ENCODE measurements around the gene EPAS1.

The EPAS1 gene

DNA sequence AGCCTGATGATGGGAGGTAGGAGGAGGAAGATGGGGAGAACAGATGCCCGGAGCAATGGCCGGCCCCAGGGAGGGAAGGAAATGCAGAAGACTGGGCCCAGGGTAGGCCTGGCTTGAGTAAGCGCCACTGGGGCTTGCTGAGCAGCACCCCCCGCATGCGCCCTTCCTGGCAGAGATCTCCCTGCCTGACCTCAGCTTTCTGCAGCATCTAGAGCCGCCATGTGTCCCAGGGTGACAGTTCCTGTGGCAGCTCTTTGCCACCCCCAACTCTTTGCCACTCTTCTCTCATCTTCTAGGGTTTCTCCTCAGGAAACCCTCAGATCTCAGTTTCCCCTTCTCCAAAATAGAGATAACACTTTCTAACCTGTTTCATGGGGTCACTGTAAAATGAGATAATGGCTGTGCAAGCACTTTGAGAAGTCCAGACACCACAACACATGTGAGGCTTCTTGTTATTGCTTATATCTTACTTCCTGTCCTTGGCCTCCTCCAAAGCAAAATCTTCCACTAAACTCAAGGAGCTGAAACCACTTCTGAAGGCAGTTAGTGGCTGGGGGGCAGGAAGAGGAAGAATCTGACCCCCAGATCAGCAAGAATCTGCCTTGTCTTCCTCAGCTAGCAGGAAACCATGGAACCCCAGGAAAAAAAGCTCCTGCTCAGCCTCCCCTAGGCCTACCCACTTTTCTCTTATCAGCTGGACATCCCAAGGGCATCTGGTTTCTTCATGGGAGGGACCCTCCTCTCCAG is 64.9 kb downstream of the EPAS1 start:
- ChIA-PET CTCF (no interaction called here), POLR2A (interaction anchor here (0.6 kb wide), 1 partner anchor 55 kb away, joined by 3 read pairs; no protein-coding TSS in a partner anchor)
- TF ChIP-seq L3MBTL2 (conservative IDR thresholded peaks at IDR 0.05) = no peak
- no peak for DNase-seq (ENCODE audit: extremely low spot score)

DNA sequence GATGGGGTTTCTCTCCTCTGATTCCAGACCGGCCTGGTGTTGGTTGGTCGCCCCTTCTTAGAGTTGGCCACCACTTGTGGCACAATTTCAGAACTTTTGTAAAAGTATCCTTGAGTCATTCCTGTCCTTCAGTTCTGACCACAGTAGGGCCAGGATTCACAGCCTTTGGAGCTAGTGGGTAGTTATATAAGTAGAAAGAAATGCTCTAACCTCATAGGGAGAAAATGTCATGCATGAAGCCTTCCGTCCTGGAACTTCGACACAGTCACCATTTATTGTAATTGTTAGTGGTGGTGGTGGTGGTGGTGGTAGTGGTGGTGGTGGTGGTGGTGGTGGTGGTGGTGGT is 65.4 kb downstream of the EPAS1 start:
- no peak for TF ChIP-seq BHLHE40 (IDR thresholded peaks at IDR 0.05; ENCODE audit: borderline replicate concordance)
- TF ChIP-seq FOXK2 (IDR thresholded peaks at IDR 0.05) = no peak
- TF ChIP-seq NFRKB (IDR thresholded peaks at IDR 0.05) = no peak
- no peak for TF ChIP-seq FOXM1 (IDR thresholded peaks at IDR 0.05; ENCODE audit: borderline replicate concordance)
- TF ChIP-seq L3MBTL2 (conservative IDR thresholded peaks at IDR 0.05) = no peak
- TF ChIP-seq SUZ12 (IDR thresholded peaks at IDR 0.05) = no peak
- TF ChIP-seq ARNT (IDR thresholded peaks at IDR 0.05) = no peak
- no peak for TF ChIP-seq ELF4 (IDR thresholded peaks at IDR 0.05)
- TF ChIP-seq TARDBP (IDR thresholded peaks at IDR 0.05) = no peak
- TF ChIP-seq FOXA1 (IDR thresholded peaks at IDR 0.05) = no peak
- no peak for TF ChIP-seq CTBP1 (IDR thresholded peaks at IDR 0.05; ENCODE audit: borderline replicate concordance)
- TF ChIP-seq, protein P1, sequence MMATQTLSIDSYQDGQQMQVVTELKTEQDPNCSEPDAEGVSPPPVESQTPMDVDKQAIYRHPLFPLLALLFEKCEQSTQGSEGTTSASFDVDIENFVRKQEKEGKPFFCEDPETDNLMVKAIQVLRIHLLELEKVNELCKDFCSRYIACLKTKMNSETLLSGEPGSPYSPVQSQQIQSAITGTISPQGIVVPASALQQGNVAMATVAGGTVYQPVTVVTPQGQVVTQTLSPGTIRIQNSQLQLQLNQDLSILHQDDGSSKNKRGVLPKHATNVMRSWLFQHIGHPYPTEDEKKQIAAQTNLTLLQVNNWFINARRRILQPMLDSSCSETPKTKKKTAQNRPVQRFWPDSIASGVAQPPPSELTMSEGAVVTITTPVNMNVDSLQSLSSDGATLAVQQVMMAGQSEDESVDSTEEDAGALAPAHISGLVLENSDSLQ (IDR thresholded peaks at IDR 0.05) = no peak
- POLR2A ChIA-PET = interaction anchor here (0.6 kb wide), 1 partner anchor 56 kb away, joined by 3 read pairs; no protein-coding TSS in a partner anchor
- CTCF ChIA-PET = no interaction called here
- DNase-seq (ENCODE audit: extremely low spot score) = no peak

DNA sequence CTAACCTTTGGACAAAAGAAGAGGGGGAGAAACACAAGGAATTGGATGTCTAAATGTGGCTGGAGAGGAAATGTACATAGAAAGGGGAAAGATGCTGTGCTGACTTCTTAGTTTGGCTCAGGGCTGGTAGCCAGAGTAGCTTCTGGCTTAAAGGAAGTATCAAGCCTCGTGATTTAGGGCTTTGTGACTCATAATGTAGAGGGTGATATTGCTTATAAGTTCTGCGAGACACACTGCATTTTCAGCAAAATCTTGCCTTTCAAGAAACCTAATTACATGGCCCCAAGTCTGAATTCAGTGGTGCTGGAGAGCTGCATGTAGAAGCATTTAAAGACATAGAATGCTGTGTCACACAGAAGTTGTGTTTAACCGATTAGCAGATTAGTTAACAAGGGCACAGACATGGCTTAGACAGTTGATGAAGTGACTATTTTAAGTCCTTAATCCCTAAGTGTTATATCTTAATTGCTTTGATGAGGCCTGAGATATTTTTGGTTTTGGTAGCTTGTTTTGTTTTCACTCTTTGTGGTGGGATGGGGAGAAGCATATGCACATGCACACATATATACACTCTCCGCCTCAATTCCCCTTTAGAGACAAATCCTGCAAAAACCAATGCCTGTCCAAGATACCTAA is 66.4 kb downstream of the EPAS1 start:
- no peak for DNase-seq (ENCODE audit: extremely low spot score)
- POLR2A ChIA-PET = no interaction called here
- TF ChIP-seq L3MBTL2 (conservative IDR thresholded peaks at IDR 0.05) = no peak
- no peak for TF ChIP-seq TARDBP (IDR thresholded peaks at IDR 0.05)
- no peak for TF ChIP-seq FOXA1 (IDR thresholded peaks at IDR 0.05)
- TF ChIP-seq ZNF384 (IDR thresholded peaks at IDR 0.05) = no peak
- TF ChIP-seq ELF4 (IDR thresholded peaks at IDR 0.05) = no peak
- TF ChIP-seq FOXK2 (IDR thresholded peaks at IDR 0.05) = no peak
- no peak for TF ChIP-seq SP1 (IDR thresholded peaks at IDR 0.05)
- no peak for TF ChIP-seq ARNT (IDR thresholded peaks at IDR 0.05)
- TF ChIP-seq, protein P1 (IDR thresholded peaks at IDR 0.05) = no peak
- no peak for TF ChIP-seq SUZ12 (IDR thresholded peaks at IDR 0.05)
- TF ChIP-seq LEF1 (IDR thresholded peaks at IDR 0.05; ENCODE audit: borderline replicate concordance) = no peak
- TF ChIP-seq NFRKB (IDR thresholded peaks at IDR 0.05) = no peak
- no peak for TF ChIP-seq HDGF (IDR thresholded peaks at IDR 0.05; ENCODE audit: borderline replicate concordance)
- no peak for TF ChIP-seq BHLHE40 (IDR thresholded peaks at IDR 0.05; ENCODE audit: borderline replicate concordance)
- no peak for TF ChIP-seq CTBP1 (IDR thresholded peaks at IDR 0.05; ENCODE audit: borderline replicate concordance)
- no peak for TF ChIP-seq FOXM1 (IDR thresholded peaks at IDR 0.05; ENCODE audit: borderline replicate concordance)
- CTCF ChIA-PET = no interaction called here

DNA sequence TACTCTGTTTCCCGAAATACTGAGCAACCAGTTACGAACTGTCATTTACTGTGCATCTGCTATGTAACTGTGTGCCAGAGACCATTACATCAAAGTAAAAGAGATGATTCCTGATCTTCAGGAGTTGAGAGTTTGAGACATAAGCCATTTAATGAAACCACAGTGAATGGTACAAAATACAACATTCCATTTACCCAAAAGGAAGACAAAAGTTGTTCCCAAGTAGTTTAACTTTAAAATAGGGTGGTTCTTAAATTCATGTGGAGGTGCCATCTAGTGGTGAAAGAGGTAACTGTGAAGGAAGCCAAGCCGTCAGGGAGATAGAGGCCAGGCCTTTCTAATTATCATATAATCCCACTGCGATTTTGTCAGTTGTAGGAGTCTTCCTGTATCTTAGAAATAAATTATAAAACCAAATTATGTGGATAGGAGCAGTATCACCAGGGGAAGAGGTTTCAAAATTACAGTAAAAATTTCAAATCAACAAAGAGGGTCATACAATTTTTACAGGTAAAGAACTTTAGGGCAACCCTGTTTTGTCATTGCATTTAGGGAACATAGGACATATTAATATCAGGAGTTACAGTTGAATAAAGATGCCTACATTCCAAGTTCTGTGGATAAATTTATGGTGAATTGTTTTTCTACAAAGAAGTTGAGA is 67.7 kb downstream of the EPAS1 start:
- CTCF ChIA-PET = no interaction called here
- POLR2A ChIA-PET = no interaction called here
- peak; percentile 59 for DNase-seq (ENCODE audit: extremely low spot score)
- TF ChIP-seq LEF1 (IDR thresholded peaks at IDR 0.05; ENCODE audit: borderline replicate concordance) (no peak), SUZ12 (IDR thresholded peaks at IDR 0.05) (no peak), L3MBTL2 (conservative IDR thresholded peaks at IDR 0.05) (no peak), BHLHE40 (IDR thresholded peaks at IDR 0.05; ENCODE audit: borderline replicate concordance) (no peak), TARDBP (IDR thresholded peaks at IDR 0.05) (no peak)
- TF ChIP-seq, protein P1 (IDR thresholded peaks at IDR 0.05) = no peak

DNA sequence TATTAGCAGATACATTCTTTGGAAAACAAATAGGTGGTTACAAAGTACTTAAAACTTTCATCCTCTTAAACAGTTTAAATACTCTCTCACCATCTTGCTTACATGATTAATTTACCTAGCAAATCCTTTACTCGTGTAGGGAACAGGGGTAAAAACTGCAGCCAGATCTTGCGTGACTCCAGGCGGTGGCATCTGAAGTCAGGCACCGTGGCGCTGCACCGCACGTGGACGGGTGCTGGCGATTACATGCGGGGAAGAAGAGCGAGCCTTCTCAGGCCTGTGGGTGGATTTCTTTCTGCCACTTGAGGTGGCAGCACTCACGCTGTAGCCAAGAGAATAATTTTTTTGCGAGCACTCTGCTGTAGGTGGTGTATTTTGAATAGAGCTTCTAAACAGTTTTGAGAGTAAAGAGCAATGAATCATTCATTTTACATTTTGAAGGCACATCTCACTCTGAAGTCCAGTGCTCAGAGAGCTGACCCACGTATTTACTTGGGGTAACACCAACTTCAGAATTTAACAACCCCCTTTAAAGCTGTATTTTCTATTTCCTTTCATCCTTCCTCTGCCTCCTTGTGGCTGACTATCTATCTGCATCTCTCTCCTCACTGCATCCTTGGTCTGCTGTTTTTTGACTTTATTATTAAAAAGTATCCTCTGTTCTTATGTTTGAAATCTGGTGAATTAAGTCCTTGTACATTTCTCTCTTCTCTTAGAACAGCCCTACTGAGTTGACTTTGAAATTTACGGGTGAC is 68.9 kb downstream of the EPAS1 start:
- ChIA-PET POLR2A (no interaction called here), CTCF (interaction anchor here (1.0 to 1.2 kb wide), 3 partner anchors 12 to 373 kb away, joined by 3 read pairs; no protein-coding TSS in a partner anchor)
- TF ChIP-seq NFRKB (IDR thresholded peaks at IDR 0.05) (no peak), ELF4 (IDR thresholded peaks at IDR 0.05) (no peak), L3MBTL2 (conservative IDR thresholded peaks at IDR 0.05) (no peak), ZNF384 (IDR thresholded peaks at IDR 0.05) (no peak), FOXM1 (IDR thresholded peaks at IDR 0.05; ENCODE audit: borderline replicate concordance) (no peak), CTBP1 (IDR thresholded peaks at IDR 0.05; ENCODE audit: borderline replicate concordance) (no peak), SUZ12 (IDR thresholded peaks at IDR 0.05) (no peak), ARNT (IDR thresholded peaks at IDR 0.05) (no peak)
- TF ChIP-seq, protein P1 (IDR thresholded peaks at IDR 0.05) = no peak

More for the DNA sequence above, 68.9 kb downstream of the EPAS1 start:
- DNase-seq (ENCODE audit: extremely low spot score) = no peak

Data from HEK293T (cell line).